HepG2 (cell line): ENCODE measurements around the gene COQ10B. TPM values are rescaled to one million over a fixed set of nuclear protein-coding genes. Genes with fewer than 3 reads are reported as not detected.
A peak's percentile ranks its signal among the peaks of the same experiment; 100 is the strongest.
"Not testable (repeated sequence)": the region's sequence is repeated elsewhere in the genome, so short reads cannot be mapped to it uniquely, and the experiment has no call there.

Experiments
- ATAC-seq: fragments of 200-7000 bp; cut with Tn5 transposase; 3 replicates; pipeline ENCODE4 v1.9.1; 2020; ENCODE audit warnings: mild to moderate bottlenecking, moderate library complexity
- BruUV-seq: library from RNA; stranded (reverse); fragments of 400-500 nt; replicated peaks from 2 replicates; lab custom pipeline; 2021; lab: Mats Ljungman, UMichigan
- CTCF ChIA-PET: fragments of 300-600 bp; formaldehyde crosslinking; extraction: SDS; loops from one replicate; lab custom pipeline; 2021; ENCODE audit warnings: low total read pairs, inconsistent platforms, low intra/inter-chr PET ratio; lab: Yijun Ruan, JAX
- POLR2A ChIA-PET: fragments of 350-600 bp; sonication (Branson Sonifier 250); formaldehyde crosslinking; loops from one replicate; lab custom pipeline; 2020; ENCODE audit warnings: antibody characterized with exemption, inconsistent platforms; lab: Yijun Ruan, JAX
- DNase-seq: peaks from one replicate; pipeline ENCODE4 v3.0.0-alpha.2; 2015; ENCODE audit warnings: low spot score
- FAIRE-seq: peaks from 3 replicates; lab custom pipeline; 2011; peaks lifted over from hg19 to GRCh38; lab: Jason Lieb, UNC
- H2AFZ ChIP-seq: one replicate; pipeline ENCODE4 v1.6.1; 2011; ENCODE audit warnings: low read length, inconsistent platforms
- H3K27ac ChIP-seq: fragments of 300-600 bp; 3 replicates; pipeline ENCODE4 v1.8.0; 2011; ENCODE audit warnings: mixed run types, mild to moderate bottlenecking, mixed read lengths, low read length, inconsistent platforms; ENCODE audit not compliant: insufficient read depth; ENCODE audit errors: extremely low read length
- H3K27me3 ChIP-seq, 2 experiments: fragments of 200-600 bp in 1 of 2; 2 replicates in 1 of 2; 3 replicates in 1 of 2; pipeline versions ENCODE4 v1.6.0 to v1.8.0; 2011; ENCODE audit warnings: low read length in 2 of 2, mild to moderate bottlenecking in 2 of 2, moderate library complexity in 2 of 2, inconsistent platforms in 1 of 2; ENCODE audit not compliant: insufficient read depth in 2 of 2, control insufficient read depth in 1 of 2
- H3K36me3 ChIP-seq, 2 experiments: fragments of 200-600 bp in 1 of 2; replicated peaks in 1 of 2; 2 replicates in 1 of 2; 3 replicates in 1 of 2; pipeline versions ENCODE4 v1.5.1 to v1.8.0; 2011; ENCODE audit warnings: low read length in 2 of 2, inconsistent platforms in 1 of 2; ENCODE audit not compliant: insufficient read depth in 2 of 2, control insufficient read depth in 1 of 2
- H3K4me1 ChIP-seq: 2 replicates; pipeline ENCODE4 v1.5.1; 2012; ENCODE audit warnings: low read length, inconsistent platforms; ENCODE audit not compliant: insufficient read depth
- H3K4me2 ChIP-seq: 2 replicates; pipeline ENCODE4 v1.6.0; 2011; ENCODE audit warnings: low read depth, low read length, inconsistent platforms
- H3K4me3 ChIP-seq, 3 experiments: fragments of 200-600 bp in 1 of 3; sonication (generic), shearing (Covaris generic) in 1 of 3; replicated peaks in 1 of 3; 2 replicates each; pipeline ENCODE4 v1.5.1; 2011 to 2016; ENCODE audit warnings: low read length in 3 of 3, inconsistent platforms in 2 of 3, low read depth in 2 of 3, mild to moderate bottlenecking in 2 of 3, control low read depth in 1 of 3, mixed read lengths in 1 of 3; ENCODE audit not compliant: insufficient read depth in 1 of 3
- H3K79me2 ChIP-seq: one replicate; pipeline ENCODE4 v1.6.1; 2011; ENCODE audit warnings: low read length, inconsistent platforms; ENCODE audit not compliant: insufficient read depth
- H3K9ac ChIP-seq: 2 replicates; pipeline ENCODE4 v1.6.0; 2011; ENCODE audit warnings: mild to moderate bottlenecking, low read depth, low read length, inconsistent platforms; ENCODE audit not compliant: insufficient read depth
- H3K9me3 ChIP-seq: 2 replicates; pipeline ENCODE4 v1.5.1; 2012; ENCODE audit warnings: mild to moderate bottlenecking, low read length
- H4K20me1 ChIP-seq: 2 replicates; pipeline ENCODE4 v1.6.0; 2011; ENCODE audit warnings: inconsistent platforms, mild to moderate bottlenecking, low read length, moderate library complexity; ENCODE audit not compliant: insufficient read depth
- CCDC6 ChIP-seq: sonication (generic); formaldehyde crosslinking; IDR thresholded peaks from 2 replicates; pipeline ENCODE4 v1.8.1; 2022; ENCODE audit warnings: mild to moderate bottlenecking, missing genetic modification reagents, moderate library complexity
- CEBPG ChIP-seq: IDR thresholded peaks from 2 replicates; pipeline ENCODE4 v1.6.1; 2016
- ERF ChIP-seq: IDR thresholded peaks from 2 replicates; pipeline ENCODE4 v1.6.1; 2018; ENCODE audit warnings: missing biosample characterization, missing genetic modification reagents
- GZF1 ChIP-seq: sonication (generic); formaldehyde crosslinking; IDR thresholded peaks from 2 replicates; pipeline ENCODE4 v1.5.1; 2020; ENCODE audit warnings: mild to moderate bottlenecking, missing genetic modification reagents
- KDM3A ChIP-seq: IDR thresholded peaks from 2 replicates; pipeline ENCODE4 v1.6.1; 2018; ENCODE audit warnings: low read depth, missing compliant biosample characterization
- MAZ ChIP-seq, 2 experiments: sonication (generic) in 1 of 2; formaldehyde crosslinking in 1 of 2; IDR thresholded peaks; 2 replicates each; pipeline versions ENCODE4 v1.5.0 to v1.6.1; 2012 to 2020; ENCODE audit warnings: low read depth in 2 of 2, mild to moderate bottlenecking in 2 of 2, borderline replicate concordance in 1 of 2, improper control_type of control experiment in 1 of 2, low read length in 1 of 2, missing genetic modification reagents in 1 of 2, moderate library complexity in 1 of 2
- RXRB ChIP-seq: IDR thresholded peaks from 2 replicates; pipeline ENCODE4 v1.6.1; 2016; ENCODE audit warnings: borderline replicate concordance, missing genetic modification reagents, missing compliant biosample characterization
- ZFP90 ChIP-seq: sonication (generic); formaldehyde crosslinking; IDR thresholded peaks from 2 replicates; pipeline ENCODE4 v1.8.0; 2022; ENCODE audit warnings: missing genetic modification reagents, mild to moderate bottlenecking, inconsistent platforms, borderline replicate concordance
- ZMYM3 ChIP-seq: sonication (generic); formaldehyde crosslinking; IDR thresholded peaks from 2 replicates; pipeline ENCODE4 v1.5.1; 2020; ENCODE audit warnings: mild to moderate bottlenecking, missing genetic modification reagents
- WGBS: methylation state at CpG from one replicate; pipeline ENCODE4 v1.1.6; 2017; ENCODE audit warnings: low lambda C conversion rate; 5-methylcytosine and 5-hydroxymethylcytosine counted together
- in situ Hi-C: cut with HindIII; loops from 2 replicates; pipeline ENCODE4 v1.10.0; 2017; ENCODE audit warnings: low pct_unique_long_range_greater_than_20kb; ENCODE audit not compliant: extremely low pct_ligation_motif_present
- intact Hi-C: fragments of 100-400 bp; cut with micrococcal nuclease; formaldehyde crosslinking; loops from one replicate; pipeline ENCODE4 v1.10.0; 2022; ENCODE audit not compliant: unreplicated experiment
- polyA plus RNA-seq, 8 experiments: library from polyadenylated mRNA; depleted of rRNA in 3 of 8; stranded (reverse) in 7 of 8; unstranded in 1 of 8; fragments of >200 nt; fragmentation: Illumina TruSeq in 4 of 8; extraction: Trizol in 4 of 8; gene quantifications; 2 replicates each; pipeline versions ENCODE4 v1.2.1 to v1.2.3, GENCODE V29; 2011 to 2016; ENCODE audit warnings: low read depth in 4 of 8, missing spikeins in 1 of 8, mixed read lengths in 1 of 8; ENCODE audit not compliant: insufficient read depth in 1 of 8
- total RNA-seq, 5 experiments: library from RNA; depleted of rRNA; stranded (reverse); fragments of >200 nt; fragmentation: Illumina TruSeq; extraction: Trizol; gene quantifications; 2 replicates each; pipeline ENCODE4 v1.2.3, GENCODE V29; 2016; ENCODE audit warnings: low read depth in 1 of 5
- TF ChIP-seq, protein P1 (sequence below): sonication (generic); formaldehyde crosslinking; IDR thresholded peaks from 2 replicates; pipeline ENCODE4 v1.5.0; 2020; ENCODE audit warnings: mild to moderate bottlenecking, missing genetic modification reagents

COQ10B gene
- total and polyA plus RNA-seq, 2 of the 13 experiments (the other 11 are each of a cell fraction or from before 2014, with no cell fraction given), result 4.6 to 34.9 TPM

DNA sequence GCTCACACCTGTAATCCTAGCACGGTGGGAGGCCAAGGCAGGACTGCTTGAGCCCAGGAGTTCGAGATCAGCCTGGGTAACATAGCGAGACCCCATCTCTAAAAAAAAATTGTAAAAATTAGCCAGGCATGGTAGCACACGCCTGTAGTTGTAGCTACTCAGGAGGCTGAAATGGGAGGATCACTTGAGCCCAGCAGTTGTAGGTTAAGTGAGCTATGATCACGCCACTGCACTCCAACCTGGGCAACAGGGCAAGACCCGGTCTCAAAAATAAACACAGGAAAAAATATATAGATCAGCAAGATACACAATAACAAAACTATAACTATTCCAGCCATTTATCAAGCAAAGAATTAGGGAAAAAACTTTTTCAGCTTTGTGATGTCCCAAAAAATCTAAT lies 21.5 kb upstream of the COQ10B start (continued):
- TF ChIP-seq CCDC6 (CRISPR knock-in tag), result no peak
- TF ChIP-seq RXRB (CRISPR knock-in tag), result no peak
- 0 out of 2 replicates have a peak, but pooled peaks have one; percentile 40 for TF ChIP-seq ZFP90 (CRISPR knock-in tag)
- TF ChIP-seq MAZ (IDR thresholded peaks at IDR 0.05; ENCODE audit: borderline replicate concordance, low read depth, low read length), result no peak
- no peak for TF ChIP-seq MAZ (CRISPR knock-in tag; IDR thresholded peaks at IDR 0.05; ENCODE audit: low read depth)
- TF ChIP-seq CEBPG (CRISPR knock-in tag), result no peak

DNA sequence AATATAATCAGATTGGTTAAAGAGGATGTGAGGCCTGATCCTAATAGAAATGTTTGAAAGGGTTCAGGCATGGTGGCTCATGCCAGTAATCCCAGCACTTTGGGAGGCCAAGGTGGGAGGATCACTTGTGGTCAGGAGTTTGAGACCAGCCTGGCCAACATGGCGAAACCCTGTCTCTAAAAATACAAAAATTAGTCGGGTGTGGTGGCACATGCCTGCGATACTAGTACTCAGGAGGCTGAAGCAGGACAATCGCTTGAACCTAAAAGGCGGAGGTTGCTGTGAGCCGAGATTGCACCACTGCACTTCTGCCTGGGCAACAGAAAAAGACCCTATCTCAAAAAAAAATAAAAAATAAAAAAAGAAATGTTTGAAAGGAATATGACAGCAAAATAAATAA lies 20.8 kb upstream of the COQ10B start:
- ATAC-seq, H3K27me3 ChIP-seq, H2AFZ ChIP-seq, H3K27ac ChIP-seq, FAIRE-seq, CTCF ChIA-PET, DNase-seq, BruUV-seq, H3K9me3 ChIP-seq, in situ Hi-C loops, intact Hi-C loops: not testable (repeated sequence)
- POLR2A ChIA-PET, result interaction anchor here (2.5 to 14.3 kb wide), 3 partner anchors 19 to 67 kb away, joined by 6 to 306 read pairs (median 12); partner anchors contain the start of genes COQ10B, HSPD1 and HSPE1
- Histone ChIP-seq H3K4me1 (peaks cover 75% of the 10 kb centered on the region), H3K9ac (peak overlapping the region; percentile 100), H3K79me2 (peaks cover 88% of the 10 kb centered on the region), H3K36me3 (peaks cover 1 to 15% of the 10 kb centered on the region in 2 experiments; a peak in 3 of 5 replicates), H3K4me3 (peak overlapping the region; percentile 86 to 99 (median 99); a peak in 5 of 6 replicates), H3K4me2 (peak overlapping the region; percentile 98), H4K20me1 (peaks cover 65% of the 10 kb centered on the region)
- TF ChIP-seq KDM3A (CRISPR knock-in tag) (0 out of 2 replicates have a peak, but pooled peaks have one; percentile 5), ZMYM3 (CRISPR knock-in tag) (0 out of 2 replicates have a peak, but pooled peaks have one; percentile 26), GZF1 (CRISPR knock-in tag) (peak; percentile 26; the same call in 1 of the 2 replicates), ERF (CRISPR knock-in tag) (0 out of 2 replicates have a peak, but pooled peaks have one; percentile 9)
- TF ChIP-seq, protein P1, sequence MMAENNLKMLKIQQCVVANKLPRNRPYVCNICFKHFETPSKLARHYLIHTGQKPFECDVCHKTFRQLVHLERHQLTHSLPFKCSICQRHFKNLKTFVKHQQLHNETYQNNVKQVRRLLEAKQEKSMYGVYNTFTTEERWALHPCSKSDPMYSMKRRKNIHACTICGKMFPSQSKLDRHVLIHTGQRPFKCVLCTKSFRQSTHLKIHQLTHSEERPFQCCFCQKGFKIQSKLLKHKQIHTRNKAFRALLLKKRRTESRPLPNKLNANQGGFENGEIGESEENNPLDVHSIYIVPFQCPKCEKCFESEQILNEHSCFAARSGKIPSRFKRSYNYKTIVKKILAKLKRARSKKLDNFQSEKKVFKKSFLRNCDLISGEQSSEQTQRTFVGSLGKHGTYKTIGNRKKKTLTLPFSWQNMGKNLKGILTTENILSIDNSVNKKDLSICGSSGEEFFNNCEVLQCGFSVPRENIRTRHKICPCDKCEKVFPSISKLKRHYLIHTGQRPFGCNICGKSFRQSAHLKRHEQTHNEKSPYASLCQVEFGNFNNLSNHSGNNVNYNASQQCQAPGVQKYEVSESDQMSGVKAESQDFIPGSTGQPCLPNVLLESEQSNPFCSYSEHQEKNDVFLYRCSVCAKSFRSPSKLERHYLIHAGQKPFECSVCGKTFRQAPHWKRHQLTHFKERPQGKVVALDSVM, result peak; percentile 60; the same call in 1 of the 2 replicates
- 59% methylated on average over 6 of the region's 6 CpGs for WGBS
